Sigmoid colon (tissue), 7 donors: ENCODE measurements around the gene LRRC28. TPM values are rescaled to one million over a fixed set of nuclear protein-coding genes. Genes with fewer than 3 reads are reported as not detected.

ENCODE experiments used
- DNase-seq: peaks from one replicate; pipeline ENCODE4 v3.0.0-alpha.2; 2019
- H3K27ac ChIP-seq, 4 donors: fragments of 200-600 bp; sonication (generic); one replicate each; pipeline ENCODE4 v1.5.1; 2016 to 2019; ENCODE audit warnings: mild to moderate bottlenecking in 1 of 4
- H3K27me3 ChIP-seq, 3 donors: fragments of 200-600 bp; sonication (generic); one replicate each; pipeline ENCODE4 v1.5.1; 2019; ENCODE audit warnings: mild to moderate bottlenecking in 1 of 3
- H3K36me3 ChIP-seq, 4 donors: fragments of 200-600 bp; sonication (generic); one replicate each; pipeline ENCODE4 v1.5.1; 2016 to 2019
- H3K4me1 ChIP-seq, 4 donors: fragments of 200-600 bp; sonication (generic); one replicate each; pipeline ENCODE4 v1.5.1; 2017 to 2019
- H3K4me3 ChIP-seq, 4 donors: fragments of 200-600 bp; sonication (generic); one replicate each; pipeline ENCODE4 v1.5.1; 2017 to 2019; ENCODE audit warnings: mild to moderate bottlenecking in 2 of 4, moderate library complexity in 1 of 4
- H3K9me3 ChIP-seq, 4 donors: fragments of 200-600 bp in 3 of 4; sonication (generic) in 3 of 4; one replicate each; pipeline versions ENCODE4 v1.5.1 to v1.6.1; 2013 to 2019
- EP300 ChIP-seq, 4 donors: sonication (generic); formaldehyde crosslinking; IDR thresholded peaks; one replicate each; pipeline ENCODE4 v1.6.1; 2017; ENCODE audit warnings: antibody characterized with exemption in 4 of 4
- POLR2A ChIP-seq, 2 donors: fragments of 450-650 bp; IDR thresholded peaks; one replicate each; pipeline ENCODE4 v1.6.1; 2016; ENCODE audit warnings: antibody characterized with exemption in 2 of 2, mild to moderate bottlenecking in 2 of 2, moderate library complexity in 2 of 2
- POLR2AphosphoS5 ChIP-seq, 4 donors: sonication (generic); formaldehyde crosslinking; IDR thresholded peaks; one replicate each; pipeline ENCODE4 v1.6.1; 2017; ENCODE audit warnings: antibody characterized with exemption in 4 of 4
- WGBS, 2 donors: extraction: QIAGEN DNeasy Blood & Tissue Kit; methylation state at CpG; one replicate each; pipeline ENCODE4 v1.1.7; 2013; 5-methylcytosine and 5-hydroxymethylcytosine counted together
- intact Hi-C: fragments of 100-400 bp; cut with DNase I; formaldehyde crosslinking; loops from one replicate; pipeline ENCODE4 v1.15.1; 2023
- polyA plus RNA-seq, 3 donors: library from polyadenylated mRNA; stranded (reverse); fragments of 200-250 nt; gene quantifications; one replicate each; pipeline ENCODE4 v1.2.3, GENCODE V29; 2013
- total RNA-seq, 4 donors: library from RNA; depleted of rRNA; stranded (reverse); fragments of >200 nt; gene quantifications; one replicate each; pipeline ENCODE4 v1.1.0, GENCODE V29; 2016
- TF ChIP-seq, protein P1 (sequence below), 4 experiments: fragments of 450-650 bp in 3 of 4; fragments of 200-600 bp in 1 of 4; IDR thresholded peaks; one replicate each; pipeline ENCODE4 v1.5.1; 2016 to 2019; ENCODE audit warnings: antibody characterized with exemption in 4 of 4, mild to moderate bottlenecking in 3 of 4, moderate library complexity in 2 of 4
- donor health status: healthy with polysubstance abuse.
- donor health status: Bipolar disorder and iron deficiency.
- donor health status: healthy.

Gene LRRC28
- total and polyA plus RNA-seq, 7 donors, result 13.6 to 52.3 (median 24.4) TPM

DNA sequence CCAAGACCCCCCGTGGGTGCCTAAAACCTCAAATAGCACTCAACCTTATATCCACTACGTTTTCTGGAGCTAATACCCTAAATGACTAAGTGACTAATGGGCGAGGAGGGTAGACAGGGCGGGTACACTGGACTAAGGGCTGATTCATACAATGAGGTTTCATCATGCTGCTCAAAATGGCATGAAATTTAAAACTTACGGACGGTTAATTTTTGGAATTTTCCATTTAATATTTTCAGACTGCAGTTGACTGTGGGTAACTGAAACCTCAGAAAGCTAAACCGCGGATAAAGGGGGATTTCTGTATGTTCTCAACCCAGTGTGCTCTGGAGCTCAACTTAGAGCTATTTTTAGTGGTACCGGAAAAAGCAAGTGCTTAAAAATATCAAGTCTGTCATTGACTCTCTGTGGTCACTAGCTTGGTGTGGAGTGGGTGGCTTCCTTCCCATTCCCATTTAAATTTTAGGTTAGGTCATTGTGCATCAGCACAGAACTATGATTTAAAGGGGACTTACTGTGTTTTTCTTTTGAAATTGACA lies 72.9 kb downstream of the LRRC28 start:
- 70 to 82% methylated on average over 9 of the region's 9 CpGs for WGBS, 2 donors
- no peak for DNase-seq
- Histone ChIP-seq H3K27me3 (no peaks in the 10 kb centered on the region), H3K27ac (no peak overlapping the region), H3K4me3 (no peak overlapping the region), H3K36me3 (no peaks in the 10 kb centered on the region), H3K4me1 (no peaks in the 10 kb centered on the region), H3K9me3 (no peaks in the 10 kb centered on the region)
- intact Hi-C loops, result no loop called here
- no peak for TF ChIP-seq POLR2AphosphoS5 (IDR thresholded peaks at IDR 0.05)
- TF ChIP-seq, protein P1, sequence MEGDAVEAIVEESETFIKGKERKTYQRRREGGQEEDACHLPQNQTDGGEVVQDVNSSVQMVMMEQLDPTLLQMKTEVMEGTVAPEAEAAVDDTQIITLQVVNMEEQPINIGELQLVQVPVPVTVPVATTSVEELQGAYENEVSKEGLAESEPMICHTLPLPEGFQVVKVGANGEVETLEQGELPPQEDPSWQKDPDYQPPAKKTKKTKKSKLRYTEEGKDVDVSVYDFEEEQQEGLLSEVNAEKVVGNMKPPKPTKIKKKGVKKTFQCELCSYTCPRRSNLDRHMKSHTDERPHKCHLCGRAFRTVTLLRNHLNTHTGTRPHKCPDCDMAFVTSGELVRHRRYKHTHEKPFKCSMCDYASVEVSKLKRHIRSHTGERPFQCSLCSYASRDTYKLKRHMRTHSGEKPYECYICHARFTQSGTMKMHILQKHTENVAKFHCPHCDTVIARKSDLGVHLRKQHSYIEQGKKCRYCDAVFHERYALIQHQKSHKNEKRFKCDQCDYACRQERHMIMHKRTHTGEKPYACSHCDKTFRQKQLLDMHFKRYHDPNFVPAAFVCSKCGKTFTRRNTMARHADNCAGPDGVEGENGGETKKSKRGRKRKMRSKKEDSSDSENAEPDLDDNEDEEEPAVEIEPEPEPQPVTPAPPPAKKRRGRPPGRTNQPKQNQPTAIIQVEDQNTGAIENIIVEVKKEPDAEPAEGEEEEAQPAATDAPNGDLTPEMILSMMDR (IDR thresholded peaks at IDR 0.05), result no peak
- no peak for TF ChIP-seq POLR2A (IDR thresholded peaks at IDR 0.05)

DNA sequence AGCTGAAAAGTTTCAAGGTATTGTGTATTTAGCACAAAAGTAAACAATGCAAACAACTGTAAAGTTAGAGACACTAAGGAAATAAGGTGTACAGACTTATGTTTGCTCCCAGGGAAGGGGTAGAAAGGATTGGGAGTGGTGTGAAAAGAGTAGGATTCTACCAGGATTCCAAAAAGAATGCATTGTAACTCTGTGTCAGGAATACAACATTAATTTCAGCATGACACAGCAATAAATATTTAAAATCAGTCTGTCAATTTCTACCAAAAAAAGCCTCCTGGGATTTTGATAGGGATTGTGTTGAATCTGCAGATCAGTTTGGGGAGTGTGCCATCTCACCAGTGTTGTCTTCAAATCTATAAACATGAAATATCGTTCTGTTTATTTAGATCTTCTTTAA lies 73.4 kb downstream of the LRRC28 start:
- H3K4me3 ChIP-seq, result no peak overlapping the region
- DNase-seq, result no peak
- H3K9me3 ChIP-seq, result no peaks in the 10 kb centered on the region
- H3K36me3 ChIP-seq, result no peaks in the 10 kb centered on the region
- H3K4me1 ChIP-seq, result no peaks in the 10 kb centered on the region
- intact Hi-C loops, result no loop called here
- H3K27ac ChIP-seq, result no peak overlapping the region
- H3K27me3 ChIP-seq, result no peaks in the 10 kb centered on the region
- 89 to 95% methylated on average over 1 of the region's 1 CpG for WGBS, 2 donors
- TF ChIP-seq, protein P1 (IDR thresholded peaks at IDR 0.05), result no peak
- TF ChIP-seq POLR2A (IDR thresholded peaks at IDR 0.05) (no peak), EP300 (IDR thresholded peaks at IDR 0.05) (no peak), POLR2AphosphoS5 (IDR thresholded peaks at IDR 0.05) (no peak)

DNA sequence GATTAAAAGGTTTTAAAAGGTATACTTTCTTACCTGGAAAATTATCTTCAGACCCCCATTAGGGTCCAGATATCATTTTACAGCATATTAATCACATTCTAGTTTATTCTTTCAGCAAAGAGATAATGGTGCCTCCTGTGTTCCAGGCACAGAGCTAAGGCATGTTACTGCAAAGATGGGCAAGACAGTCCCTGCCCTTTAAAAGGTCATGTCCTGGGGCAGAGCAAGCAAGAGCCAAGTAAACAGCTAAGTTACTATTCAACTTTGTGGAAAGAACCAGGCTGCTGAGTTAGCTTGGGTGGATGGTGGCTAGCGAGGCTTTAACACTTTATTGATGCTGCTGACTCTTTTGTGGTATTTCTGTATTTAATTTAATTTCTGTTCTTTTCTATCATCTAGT lies 75.0 kb downstream of the LRRC28 start:
- no peaks in the 10 kb centered on the region for H3K27me3 ChIP-seq
- no peak for DNase-seq
- no peak overlapping the region for H3K27ac ChIP-seq
- no peaks in the 10 kb centered on the region for H3K36me3 ChIP-seq
- WGBS, 2 donors, result 85 to 92% methylated on average over 1 of the region's 1 CpG
- intact Hi-C loops, result no loop called here
- H3K4me1 ChIP-seq, result no peaks in the 10 kb centered on the region
- H3K4me3 ChIP-seq, result no peak overlapping the region
- H3K9me3 ChIP-seq, result no peaks in the 10 kb centered on the region
- no peak for TF ChIP-seq POLR2AphosphoS5 (IDR thresholded peaks at IDR 0.05)
- no peak for TF ChIP-seq POLR2A (IDR thresholded peaks at IDR 0.05)
- no peak for TF ChIP-seq EP300 (IDR thresholded peaks at IDR 0.05)
- TF ChIP-seq, protein P1 (IDR thresholded peaks at IDR 0.05), result no peak

DNA sequence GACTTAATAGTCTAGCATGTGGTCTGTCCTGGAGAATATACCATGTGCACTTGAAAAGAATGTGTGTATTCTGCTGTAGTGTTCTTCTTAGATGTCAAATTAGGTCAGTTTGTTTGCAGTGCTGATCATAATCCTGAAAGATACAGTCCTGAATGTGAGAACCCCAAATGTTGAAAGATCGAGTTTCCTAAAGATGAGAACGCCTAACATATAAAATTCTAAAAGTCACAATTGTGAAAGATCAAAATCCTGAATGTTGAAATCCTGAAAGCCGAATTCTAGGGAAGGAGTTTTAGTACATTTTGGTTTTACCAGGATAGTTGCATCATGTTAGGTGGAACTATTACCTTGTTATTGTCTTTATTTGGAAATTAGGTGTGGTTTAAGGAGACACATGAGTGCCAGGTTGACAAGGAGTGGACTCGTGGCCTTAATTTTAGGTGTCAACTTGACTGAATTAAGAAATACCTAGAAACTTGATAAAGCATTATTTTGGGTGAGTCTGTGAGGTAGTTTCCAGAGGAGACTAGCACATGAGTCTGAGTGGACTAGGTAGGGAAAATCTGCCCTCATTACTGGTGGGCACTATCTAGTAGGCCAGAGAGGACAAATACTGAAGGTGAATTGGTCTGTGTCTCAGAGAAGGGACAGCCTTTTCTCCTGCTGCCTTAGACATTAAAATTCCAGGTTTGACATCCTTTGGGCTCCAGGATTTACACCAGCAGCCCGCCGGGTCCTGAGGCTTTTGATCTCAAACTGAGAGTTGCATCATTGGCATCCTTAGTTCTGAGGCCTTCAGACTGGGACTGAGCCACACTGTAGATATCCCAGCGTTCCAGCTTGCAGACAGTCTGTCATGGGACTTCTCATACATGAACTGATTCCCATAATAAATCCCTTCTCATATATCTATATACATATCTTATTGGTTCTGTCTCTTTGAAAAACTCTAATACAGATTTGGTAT lies 77.1 kb downstream of the LRRC28 start:
- intact Hi-C loops, result no loop called here
- no peaks in the 10 kb centered on the region for H3K4me1 ChIP-seq
- no peak overlapping the region for H3K27ac ChIP-seq
- H3K36me3 ChIP-seq, result no peaks in the 10 kb centered on the region
- TF ChIP-seq, protein P1 (IDR thresholded peaks at IDR 0.05), result no peak
- no peak for TF ChIP-seq POLR2A (IDR thresholded peaks at IDR 0.05)
- no peak for TF ChIP-seq EP300 (IDR thresholded peaks at IDR 0.05)
- no peak for TF ChIP-seq POLR2AphosphoS5 (IDR thresholded peaks at IDR 0.05)
- 95 to 96% methylated on average over 7 of the region's 7 CpGs for WGBS, 2 donors
- H3K9me3 ChIP-seq, result no peaks in the 10 kb centered on the region
- no peak for DNase-seq
- H3K27me3 ChIP-seq, result no peaks in the 10 kb centered on the region
- no peak overlapping the region for H3K4me3 ChIP-seq
